HG03520 (cell line): ENCODE results near the gene SLCO4A1.

Experiments
- ATAC-seq: cut with Tn5 transposase; IDR thresholded peaks from one replicate; pipeline ENCODE4 v1.9.1; 2021; ENCODE audit warnings: mild to moderate bottlenecking, moderate library complexity; ENCODE audit not compliant: unreplicated experiment

The SLCO4A1 gene

DNA sequence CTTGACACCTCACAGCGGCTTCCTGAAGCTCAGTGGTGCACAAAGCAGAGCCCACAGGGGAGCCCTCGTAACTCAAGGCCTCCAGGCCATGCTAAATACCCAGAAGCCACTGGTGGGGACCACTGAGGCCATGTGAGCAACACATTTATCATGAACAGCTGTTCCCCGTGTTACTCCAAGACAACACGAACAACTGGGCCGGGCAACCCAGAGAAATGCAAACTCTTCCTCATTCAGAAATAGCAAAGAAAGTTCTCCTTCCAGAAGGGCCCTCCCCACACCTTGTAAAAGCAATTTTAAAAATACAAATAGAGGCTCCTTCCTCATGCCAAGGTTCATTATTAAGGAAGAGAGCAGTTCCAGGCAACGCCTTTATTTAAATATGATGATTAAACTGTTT lies 36.3 kb upstream of the SLCO4A1 start:
- ATAC-seq = no peak

DNA sequence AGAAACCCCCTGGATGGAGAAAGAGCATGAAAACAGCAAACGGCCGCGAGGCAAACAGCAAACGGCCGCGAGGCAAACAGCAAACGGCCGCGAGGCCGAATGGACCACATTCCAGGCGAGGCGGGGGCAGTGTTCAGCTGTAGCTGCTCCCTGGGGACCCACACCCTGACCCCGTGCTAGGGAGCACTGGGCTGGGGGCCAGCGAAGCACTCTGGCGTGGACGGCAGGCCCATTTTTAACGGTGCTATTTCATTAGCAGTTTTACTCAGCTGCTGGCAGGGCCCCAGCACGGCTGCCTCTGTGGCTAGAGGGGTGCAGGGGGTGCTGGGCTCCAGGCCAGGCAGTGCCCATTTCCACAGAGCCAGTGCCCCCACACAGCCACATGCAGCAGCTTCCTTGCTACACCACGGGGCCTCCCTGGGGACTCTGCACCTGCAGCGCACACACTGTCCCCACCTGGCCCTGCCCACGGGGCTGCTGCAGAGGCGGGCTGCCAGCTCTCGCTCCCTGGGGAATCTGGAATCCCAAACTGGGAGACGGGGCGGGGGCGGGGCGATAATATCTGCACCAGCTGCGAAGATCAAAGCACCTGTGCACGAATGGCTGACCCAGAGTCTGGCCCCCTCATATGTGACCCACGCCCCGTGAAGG lies 35.6 kb upstream of the SLCO4A1 start:
- ATAC-seq = no peak

DNA sequence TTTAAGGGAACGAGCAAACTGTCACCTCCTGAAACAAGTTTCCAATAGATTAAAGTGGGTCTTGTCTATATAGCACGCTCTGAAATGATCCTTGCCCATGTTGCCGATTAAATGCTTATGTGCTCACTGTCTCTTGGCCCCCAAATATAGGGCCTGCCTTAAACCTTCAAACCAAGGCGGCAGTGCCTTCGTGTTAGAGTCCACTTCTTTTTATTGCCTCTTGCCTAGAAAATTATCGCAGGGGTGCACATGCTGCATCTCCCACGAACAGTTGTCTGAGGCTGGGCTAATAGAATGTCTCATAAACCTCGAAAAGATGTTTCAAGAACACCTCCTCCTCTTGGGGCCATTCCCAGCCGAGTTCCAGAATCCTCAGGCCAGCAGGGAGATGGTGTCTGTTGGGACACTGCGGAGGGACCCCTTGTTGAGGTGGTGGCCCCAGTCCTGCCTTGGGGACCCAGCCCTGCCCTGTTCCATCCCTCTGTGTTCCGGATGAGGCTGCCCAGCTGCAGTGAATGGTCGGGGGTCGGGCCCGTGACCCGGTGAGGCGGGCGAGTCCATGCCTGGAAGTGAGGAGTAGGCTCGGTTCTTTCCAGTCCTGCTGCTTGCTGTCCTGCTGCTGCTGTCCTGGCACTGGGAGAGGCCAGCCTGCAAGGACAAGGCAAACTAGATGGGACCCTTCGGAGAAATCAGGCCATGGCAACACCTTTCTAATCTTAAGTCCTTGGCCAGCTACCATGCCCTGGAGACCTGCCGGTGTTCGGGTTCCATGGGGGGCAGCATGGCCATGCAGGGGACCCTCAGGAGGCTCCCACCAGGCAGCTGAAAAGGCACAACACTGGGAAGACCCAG lies 34.7 kb upstream of the SLCO4A1 start:
- ATAC-seq = no peak

DNA sequence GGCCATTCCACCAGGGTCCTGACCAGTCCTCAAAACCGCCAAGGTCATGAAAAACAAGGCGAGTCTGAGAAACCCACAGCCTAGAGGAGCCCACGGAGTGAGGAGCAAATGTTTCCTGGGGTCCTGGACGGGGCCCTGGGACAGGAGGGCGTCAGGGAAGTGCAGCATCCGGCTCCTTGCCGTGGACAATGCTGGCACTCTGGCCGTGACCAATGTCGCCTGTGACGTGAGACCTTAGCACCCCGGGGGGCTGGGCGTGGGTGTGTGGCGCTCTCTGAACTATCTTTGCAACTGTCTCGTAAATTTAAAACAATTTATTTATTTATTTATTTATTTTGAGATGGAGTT lies 34.1 kb upstream of the SLCO4A1 start:
- no peak for ATAC-seq

DNA sequence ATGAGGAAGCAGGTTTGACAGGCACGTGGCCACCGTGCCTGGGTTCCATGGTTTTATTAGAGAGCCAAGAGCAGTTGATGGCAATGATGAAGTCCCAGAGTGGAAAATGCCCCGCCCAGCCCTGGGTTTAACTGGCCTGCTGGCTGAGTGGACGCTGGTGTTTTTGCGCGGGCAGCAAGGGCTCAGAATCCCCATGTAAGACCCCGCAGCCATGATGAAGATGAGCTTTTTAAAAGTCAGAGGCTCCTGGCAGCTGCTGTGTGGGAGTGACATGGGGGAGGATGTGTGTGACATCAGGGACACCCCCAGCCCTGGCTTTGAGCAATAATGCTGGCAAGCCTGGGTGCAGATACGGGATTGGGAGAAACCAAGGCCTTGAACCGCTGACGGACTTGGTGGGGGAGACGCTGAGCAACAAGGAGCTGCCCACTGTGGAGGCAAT lies 33.0 kb upstream of the SLCO4A1 start:
- ATAC-seq = no peak

DNA sequence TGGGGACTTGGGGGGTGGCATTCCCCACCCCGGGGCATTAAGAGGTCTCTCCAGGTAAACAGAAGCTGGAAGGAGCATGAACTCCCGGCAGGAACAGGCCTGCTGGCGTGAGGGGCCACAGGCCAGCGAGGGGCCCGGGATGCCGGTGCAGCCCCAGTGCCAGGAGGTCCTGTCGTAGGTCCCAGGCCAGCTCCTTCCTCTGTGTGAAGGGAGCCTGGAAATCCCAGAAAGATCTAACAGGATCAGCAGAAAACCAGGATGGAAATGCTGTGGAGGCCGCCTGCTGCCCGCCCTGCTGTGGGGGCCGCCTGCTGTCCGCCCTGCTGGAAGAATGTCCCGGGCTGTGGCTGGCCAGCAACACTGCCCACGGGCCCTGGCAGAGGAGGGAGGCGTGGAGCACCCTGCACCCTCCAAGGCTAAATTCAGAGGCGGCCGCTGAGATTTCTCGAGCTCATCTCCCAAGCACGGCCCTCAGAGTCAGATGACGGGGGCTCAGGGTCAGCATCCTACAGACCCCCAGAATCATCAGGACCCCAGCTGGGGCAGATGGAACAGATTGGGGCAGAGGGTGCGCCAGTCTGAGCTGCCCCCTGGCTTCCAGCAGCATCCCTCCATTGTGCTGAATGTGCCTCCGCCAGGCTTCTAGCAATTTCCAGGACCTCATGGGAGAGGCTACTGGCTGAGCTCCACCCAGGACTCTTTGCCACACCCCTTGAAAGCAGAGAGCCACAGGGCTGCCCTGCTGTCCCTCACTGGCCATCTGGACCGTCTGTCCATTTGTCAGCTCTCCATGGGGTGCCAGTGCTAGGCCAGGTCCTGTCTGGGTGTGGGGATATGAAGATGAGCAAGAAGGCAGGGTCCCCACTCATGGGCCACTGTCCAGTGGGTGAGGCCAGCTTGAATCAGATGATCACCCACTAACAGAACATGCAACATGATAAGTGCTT lies 32.2 kb upstream of the SLCO4A1 start:
- no peak for ATAC-seq

DNA sequence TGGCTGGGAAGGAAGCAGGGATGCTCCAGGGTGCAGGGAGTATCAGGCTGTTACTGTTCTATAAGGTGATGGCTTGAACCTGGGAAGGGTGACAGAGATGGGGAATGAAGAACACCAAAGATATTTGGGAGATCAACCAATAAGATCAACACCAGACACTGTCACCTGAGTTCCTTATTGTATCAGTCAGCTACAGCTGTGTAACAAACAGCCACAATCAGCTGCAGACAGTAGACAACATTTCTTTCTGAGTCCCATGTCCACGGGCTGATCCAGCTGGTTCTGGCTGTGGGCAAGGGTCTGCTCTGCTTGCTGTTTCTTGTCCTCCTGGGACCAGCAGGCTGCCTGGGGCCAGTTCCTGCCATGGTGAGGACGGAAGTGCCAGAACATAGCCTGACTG lies 31.3 kb upstream of the SLCO4A1 start:
- ATAC-seq = no peak

DNA sequence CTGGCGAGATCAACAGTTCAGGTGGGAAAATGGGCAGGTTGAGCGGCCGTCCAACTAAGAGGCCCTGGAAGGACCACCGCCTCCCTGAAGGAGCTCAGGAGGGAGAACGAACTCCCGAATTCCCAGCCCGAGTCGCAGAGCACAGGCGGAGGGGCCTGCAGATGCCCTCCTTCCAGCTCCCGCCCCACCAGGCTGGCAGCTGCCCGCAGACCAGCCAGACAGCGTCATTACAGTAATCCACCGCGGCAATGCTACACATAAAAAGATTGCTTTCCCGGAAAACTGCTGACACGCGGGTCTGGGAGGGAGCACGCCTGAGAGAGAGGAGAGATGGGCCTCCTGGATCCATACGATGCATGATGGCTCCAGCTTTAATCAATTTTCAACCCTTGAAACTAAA lies 30.5 kb upstream of the SLCO4A1 start:
- ATAC-seq = no peak

DNA sequence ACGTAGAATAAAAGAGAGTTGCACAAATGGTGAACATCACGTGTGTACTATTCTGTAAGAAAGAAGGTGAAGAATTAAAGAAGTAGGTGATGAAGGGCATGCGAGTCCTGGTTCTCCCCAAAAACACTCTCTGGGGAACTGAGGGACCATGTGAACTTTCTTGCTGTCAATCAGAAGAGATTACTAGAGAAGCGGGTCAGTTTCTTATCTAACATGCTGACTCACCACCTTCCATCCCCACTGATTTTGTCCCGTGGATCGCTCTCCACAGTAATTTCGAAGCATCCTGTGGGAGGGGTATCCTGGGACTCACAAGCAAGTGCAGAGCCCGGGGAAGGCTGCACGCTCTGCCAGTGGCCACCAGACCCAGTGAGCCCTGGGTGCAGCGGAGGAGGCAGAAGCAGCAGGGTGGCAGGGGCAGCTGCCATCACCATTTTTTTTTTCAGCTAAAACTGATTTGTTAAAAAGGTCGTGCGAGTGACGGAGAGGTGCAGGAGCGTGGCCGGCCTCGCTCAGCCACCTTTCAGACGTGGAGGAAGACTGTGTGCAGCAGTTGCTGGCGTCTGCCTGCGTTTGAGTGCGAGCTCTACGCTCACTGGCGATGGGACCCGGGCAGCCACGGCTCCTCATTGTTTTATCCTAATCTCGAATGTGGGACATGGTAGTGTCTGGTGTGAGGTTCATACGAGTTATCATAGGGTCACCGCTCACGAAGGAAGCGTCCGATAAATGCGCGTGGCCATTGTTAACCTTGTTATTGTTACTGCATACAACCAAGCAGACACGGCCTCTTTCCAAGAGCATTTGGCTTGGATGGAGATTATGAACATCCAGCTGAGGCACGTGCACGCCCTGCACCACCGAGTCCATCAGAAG lies 28.0 kb upstream of the SLCO4A1 start:
- no peak for ATAC-seq

DNA sequence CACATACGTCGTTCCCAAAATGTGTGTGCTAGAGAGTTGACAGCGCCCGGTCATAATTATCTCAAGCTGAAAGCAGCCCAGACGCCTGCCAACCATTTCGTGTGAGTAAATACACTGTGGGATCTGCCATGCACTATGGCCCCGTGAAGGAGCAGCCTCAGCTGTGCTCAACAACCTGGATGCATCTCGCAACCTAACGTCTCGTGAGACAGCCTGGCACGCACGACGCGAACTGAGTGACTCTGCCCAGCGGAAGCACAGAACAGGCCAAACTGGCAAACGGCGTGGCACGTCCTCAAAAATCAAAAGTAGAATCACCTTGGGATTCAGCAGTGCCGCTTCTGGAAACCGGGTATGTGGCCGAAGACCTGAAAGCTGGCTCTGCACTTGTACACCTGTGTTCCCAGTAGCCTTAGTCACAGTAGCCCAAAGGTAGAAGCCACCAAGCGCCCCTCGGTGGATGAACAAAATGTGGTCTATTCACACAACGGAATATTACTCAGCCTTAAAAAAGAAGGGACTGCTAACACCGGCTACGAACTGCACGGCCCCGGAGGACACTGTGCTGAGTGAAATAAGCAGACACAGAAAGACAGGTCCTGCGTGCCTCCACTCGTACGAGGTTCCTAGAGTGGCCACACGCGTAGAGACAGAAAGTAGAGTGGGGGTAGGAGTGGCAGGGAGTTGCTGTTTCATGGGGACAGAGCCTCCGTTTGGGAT lies 27.2 kb upstream of the SLCO4A1 start:
- no peak for ATAC-seq

DNA sequence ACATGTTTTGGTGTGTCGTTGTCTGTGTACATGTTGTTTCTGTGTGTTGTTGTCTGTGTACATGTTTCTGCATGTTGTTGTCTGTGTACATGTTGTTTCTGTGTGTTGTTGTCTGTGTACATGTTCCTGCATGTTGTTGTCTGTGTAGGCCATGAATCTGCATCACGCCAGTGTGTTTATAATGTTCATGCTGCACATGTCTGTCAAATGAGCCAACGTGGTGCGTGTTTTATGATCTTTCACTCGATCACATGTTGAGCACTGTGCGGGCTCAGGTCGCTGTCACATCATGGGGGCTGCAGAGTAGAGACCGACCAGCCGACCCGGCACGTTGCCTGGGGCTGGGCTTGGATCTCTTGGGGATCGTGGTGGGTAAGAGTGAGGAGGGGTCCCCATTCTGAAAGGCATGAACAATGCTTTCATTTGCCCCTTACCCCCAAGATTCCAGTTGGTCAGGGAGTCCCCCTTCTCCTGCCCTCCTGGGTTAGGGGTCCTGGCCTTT lies 26.5 kb upstream of the SLCO4A1 start:
- ATAC-seq = no peak

DNA sequence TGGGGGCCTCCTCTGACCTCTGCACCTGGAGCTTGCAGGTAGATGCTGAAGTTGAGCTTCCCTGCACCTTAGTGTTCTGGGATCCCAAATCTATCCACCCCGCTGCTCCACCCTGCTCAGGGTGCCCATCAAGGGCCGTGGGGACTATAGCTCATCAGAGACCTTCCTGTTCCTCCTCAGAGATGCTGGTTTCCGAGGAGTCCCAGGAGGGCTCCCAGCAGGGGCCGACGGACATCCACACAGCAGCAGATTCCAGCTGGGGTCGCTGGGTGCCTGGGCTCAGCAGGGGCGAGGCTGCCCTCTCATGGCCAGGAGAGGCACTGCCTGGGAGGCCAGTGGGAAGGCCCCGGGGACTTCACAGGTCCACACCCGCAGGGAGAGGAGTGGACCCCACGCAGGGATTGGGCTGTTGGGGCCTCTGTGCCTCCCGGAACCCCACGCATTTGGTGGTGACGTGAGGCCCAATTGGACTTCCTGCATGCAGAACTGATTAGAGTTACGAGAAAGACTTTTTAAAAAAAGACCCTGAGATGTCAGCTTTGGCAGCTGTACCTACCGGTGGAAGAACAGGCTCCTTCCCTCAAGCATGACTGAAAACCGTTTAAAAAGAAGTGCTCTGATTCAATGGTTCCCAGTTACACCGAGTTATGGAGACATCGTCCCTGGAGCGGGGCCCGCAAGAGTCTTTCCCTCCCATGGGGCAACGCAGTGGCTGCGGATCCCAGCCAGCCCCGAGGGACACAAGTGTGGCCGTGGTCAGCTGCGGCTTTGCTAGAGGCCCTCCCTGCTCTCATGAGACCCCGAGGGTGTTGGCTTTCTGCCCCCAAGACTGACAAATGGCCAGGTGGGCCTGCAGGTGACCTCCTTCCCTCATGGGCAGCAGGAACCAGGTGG lies 25.3 kb upstream of the SLCO4A1 start:
- ATAC-seq = peak; percentile 52

DNA sequence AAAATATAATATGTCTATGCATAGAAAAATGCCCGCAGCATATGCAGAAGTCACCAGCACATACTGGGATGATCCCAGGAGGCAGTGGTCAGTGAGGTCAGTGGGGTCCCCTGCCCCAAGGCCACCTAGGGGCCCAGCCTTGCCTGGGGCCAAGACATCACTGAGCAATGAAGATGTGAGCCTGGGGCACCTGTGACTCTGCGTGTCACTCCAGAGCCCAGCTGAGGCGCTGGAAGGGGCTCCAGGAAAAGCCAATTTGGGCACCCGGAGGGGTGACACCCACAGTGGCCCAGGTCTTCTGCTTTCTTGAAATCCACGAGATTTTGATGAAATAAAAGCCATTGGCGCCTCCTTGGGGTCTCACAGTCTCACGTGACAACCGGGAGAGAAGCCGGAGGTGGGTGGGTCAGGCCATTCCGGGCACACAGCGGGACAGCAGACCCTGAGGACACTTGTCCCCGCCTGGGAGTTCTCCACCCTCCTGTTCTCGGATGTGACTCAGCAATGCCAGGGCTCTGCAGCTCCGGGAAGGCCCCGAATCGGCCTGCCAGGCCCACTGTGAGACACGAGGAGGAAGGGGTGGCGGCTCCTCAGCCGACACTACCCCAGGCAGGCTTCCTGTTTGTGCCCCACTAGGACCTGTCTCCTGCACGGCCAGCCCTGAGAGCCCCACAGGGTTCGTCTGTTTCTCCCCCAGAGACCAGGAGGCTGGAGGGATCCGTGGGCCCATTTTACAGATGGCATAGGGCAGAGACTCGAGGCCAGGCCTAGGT lies 24.4 kb upstream of the SLCO4A1 start:
- no peak for ATAC-seq

DNA sequence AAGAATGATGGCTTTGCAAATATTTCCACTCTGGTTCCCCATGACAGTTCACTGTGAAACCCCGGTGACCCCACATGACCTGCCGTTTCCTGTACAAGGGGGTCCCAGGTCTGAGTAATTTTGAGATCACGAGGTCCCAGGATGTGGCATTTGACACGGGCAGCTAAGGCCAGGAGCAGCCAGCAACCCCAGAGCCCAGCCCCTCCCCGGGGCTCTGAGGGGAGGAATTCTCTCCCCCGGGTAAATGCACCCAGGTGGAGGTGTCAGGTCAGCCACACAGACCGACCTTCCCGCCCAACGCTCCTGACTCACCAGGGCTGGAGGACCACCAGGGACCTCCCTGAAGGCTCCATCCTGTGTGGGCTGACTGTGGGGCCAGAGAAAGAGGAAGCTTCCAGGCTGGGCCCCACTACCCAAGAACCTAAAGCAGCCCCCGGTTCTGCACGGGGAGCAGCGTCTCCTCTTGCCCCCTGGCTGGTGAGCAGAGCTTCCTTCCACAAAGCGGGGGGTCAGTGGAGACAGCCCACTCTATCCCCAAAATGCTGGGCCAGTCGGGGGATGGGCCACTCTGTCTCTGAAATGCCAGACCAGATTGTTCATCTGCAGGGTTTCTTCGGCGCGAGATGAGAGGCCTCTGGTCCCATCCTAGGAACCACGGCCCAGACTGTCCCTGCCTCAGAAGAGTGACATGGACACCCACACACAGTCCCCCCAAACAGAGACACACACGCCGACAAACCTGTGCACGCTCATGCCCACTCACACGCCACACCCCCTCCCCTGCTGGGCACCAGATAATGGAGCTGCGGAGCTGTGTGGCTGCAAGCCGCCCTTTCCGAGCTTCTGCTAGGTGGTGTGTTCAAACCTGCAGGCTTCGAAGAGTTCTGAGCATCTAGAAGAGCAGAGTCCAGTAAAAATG lies 23.4 kb upstream of the SLCO4A1 start:
- no peak for ATAC-seq

DNA sequence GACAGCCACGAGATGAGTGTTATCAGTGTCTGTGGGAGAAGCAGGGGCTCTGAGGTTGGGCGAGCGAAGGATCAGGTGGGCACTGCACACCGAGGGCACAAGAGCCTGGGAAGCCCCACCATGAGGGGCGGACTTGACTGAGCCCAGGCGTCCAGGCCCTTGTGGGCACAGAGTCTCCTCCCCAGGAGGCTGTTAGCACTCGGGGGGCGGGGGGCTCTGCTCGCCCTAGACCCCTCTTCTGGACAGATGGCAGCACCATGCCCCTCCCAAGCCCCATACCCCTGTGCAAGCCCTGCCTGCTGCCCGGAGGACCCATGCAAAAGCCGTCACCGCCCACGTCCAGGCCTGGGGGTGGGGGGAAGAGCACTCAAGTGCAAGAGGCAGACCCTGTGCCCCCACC lies 21.7 kb upstream of the SLCO4A1 start:
- no peak for ATAC-seq

DNA sequence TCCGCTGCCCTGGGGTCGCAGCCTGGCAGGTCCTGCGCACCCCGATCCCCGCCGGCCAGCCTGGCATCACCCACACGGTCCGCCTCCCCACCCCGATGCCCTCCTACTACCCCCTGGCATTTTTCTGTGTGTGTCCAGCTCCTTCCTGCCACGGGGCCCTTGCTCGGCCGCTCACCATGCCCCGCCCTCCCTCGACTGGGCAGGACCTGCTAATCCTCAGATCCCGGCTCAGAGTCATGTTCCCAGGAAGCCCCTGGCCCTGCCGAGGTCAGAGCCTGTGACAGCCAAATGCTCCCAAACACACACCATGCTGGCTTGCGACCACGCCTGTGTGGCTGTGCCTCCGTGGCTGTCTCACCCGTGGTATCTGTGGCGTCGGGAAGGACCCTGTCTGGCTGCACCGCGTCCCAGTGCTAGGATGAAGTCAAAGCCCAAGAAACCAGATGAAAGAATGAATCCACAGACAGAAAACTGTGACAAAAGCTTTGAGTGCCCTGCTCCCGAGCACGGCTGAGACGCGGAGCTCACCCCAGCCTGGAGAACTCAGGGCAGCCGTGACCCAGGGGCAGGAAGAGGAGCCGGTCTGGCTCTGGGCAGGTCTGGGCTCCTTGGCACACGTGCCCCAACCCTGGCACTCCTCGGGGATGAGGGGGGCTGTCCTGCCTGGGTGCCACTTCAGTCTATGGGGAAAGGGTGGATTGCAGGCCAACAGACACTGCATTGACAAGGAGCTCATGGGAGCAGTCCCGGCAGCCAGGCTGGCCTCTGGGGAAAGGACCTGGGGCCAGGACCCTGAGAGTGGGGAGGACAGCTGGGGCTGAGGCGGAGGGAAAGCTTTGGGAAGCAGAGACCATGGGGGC lies 20.8 kb upstream of the SLCO4A1 start:
- no peak for ATAC-seq
